ENCODE measurements around the gene AP1G1.

GRCh38 chr16:71703333-71703732 is 105.3 kb downstream of the AP1G1 start:
- TF ChIP-seq CTCF (IDR thresholded peaks at IDR 0.05; ENCODE audit: insufficient read depth, low read length, poor library complexity, severe bottlenecking) (no peak), EZH2phosphoT487 (conservative IDR thresholded peaks at IDR 0.05; ENCODE audit: low read length) (no peak)

All from SU-DHL-6 (cell line).